CD14-positive monocyte (primary cell): ENCODE data around the gene UBD. TPM values are rescaled to one million over a fixed set of nuclear protein-coding genes. Genes with fewer than 3 reads are reported as not detected.

ENCODE experiments used
- DNase-seq, 3 donors: peaks; one replicate each; pipeline ENCODE4 v3.0.0-alpha.2; 2011 to 2022
- H2AFZ ChIP-seq: 2 replicates; pipeline ENCODE4 v1.6.0; 2012; ENCODE audit warnings: mild to moderate bottlenecking, low read depth, low read length, inconsistent platforms; ENCODE audit not compliant: insufficient read depth, poor library complexity, severe bottlenecking
- H3K27ac ChIP-seq, 2 donors: 1 replicate in 1 of 2; 2 replicates in 1 of 2; pipeline ENCODE4 v1.5.1; 2012 to 2013; ENCODE audit warnings: low read length in 2 of 2, control low read depth in 1 of 2, inconsistent platforms in 1 of 2, low read depth in 1 of 2, mild to moderate bottlenecking in 1 of 2
- H3K27me3 ChIP-seq, 2 donors: one replicate each; pipeline versions ENCODE4 v1.6.0 to v1.6.1; 2011 to 2013; ENCODE audit warnings: low read length in 2 of 2; ENCODE audit not compliant: control insufficient read depth in 2 of 2, insufficient read depth in 2 of 2
- H3K36me3 ChIP-seq, 2 donors: replicated peaks in 1 of 2; 1 replicate in 1 of 2; 2 replicates in 1 of 2; pipeline versions ENCODE4 v1.5.1 to v1.6.1; 2012 to 2013; ENCODE audit warnings: low read length in 2 of 2, control low read depth in 1 of 2, inconsistent platforms in 1 of 2, mild to moderate bottlenecking in 1 of 2; ENCODE audit not compliant: insufficient read depth in 2 of 2, control insufficient read depth in 1 of 2
- H3K4me1 ChIP-seq, 2 donors: 1 replicate in 1 of 2; 2 replicates in 1 of 2; pipeline versions ENCODE4 v1.5.1 to v1.6.1; 2012 to 2013; ENCODE audit warnings: low read length in 2 of 2, control low read depth in 1 of 2, inconsistent platforms in 1 of 2, mild to moderate bottlenecking in 1 of 2, moderate library complexity in 1 of 2; ENCODE audit not compliant: insufficient read depth in 2 of 2, control insufficient read depth in 1 of 2
- H3K4me2 ChIP-seq: replicated peaks from 2 replicates; pipeline ENCODE3; 2012; ENCODE audit warnings: low read length, moderate library complexity, mild to moderate bottlenecking; ENCODE audit not compliant: poor library complexity, severe bottlenecking; ENCODE audit errors: extremely low read depth
- H3K4me3 ChIP-seq, 3 experiments: fragments of 200-600 bp in 1 of 3; sonication (generic) in 1 of 3; replicated peaks in 1 of 3; 1 replicate in 2 of 3; 2 replicates in 1 of 3; pipeline ENCODE4 v1.5.1; 2011 to 2013; ENCODE audit warnings: low read length in 3 of 3, mild to moderate bottlenecking in 3 of 3, control low read depth in 2 of 3, low read depth in 2 of 3, inconsistent platforms in 1 of 3, moderate library complexity in 1 of 3
- H3K79me2 ChIP-seq: 2 replicates; pipeline ENCODE4 v1.6.0; 2012; ENCODE audit warnings: mild to moderate bottlenecking, control low read depth, inconsistent platforms, low read length, moderate library complexity; ENCODE audit not compliant: insufficient read depth
- H3K9ac ChIP-seq: 2 replicates; pipeline ENCODE4 v1.6.0; 2017; ENCODE audit warnings: low read length, mild to moderate bottlenecking; ENCODE audit not compliant: insufficient read depth, poor library complexity, severe bottlenecking
- H3K9me3 ChIP-seq, 2 donors: replicated peaks in 1 of 2; 1 replicate in 1 of 2; 2 replicates in 1 of 2; pipeline versions ENCODE4 v1.5.1 to v1.6.1; 2012 to 2013; ENCODE audit warnings: low read length in 2 of 2, control low read depth in 1 of 2; ENCODE audit not compliant: control insufficient read depth in 1 of 2, insufficient read depth in 1 of 2
- H4K20me1 ChIP-seq: 2 replicates; pipeline ENCODE4 v1.6.0; 2012; ENCODE audit warnings: mild to moderate bottlenecking, low read length, control low read depth, moderate library complexity; ENCODE audit not compliant: insufficient read depth
- H3K27ac Mint-ChIP-seq, 7 donors: one replicate each; pipeline ENCODE4 v1.8.0; 2020; ENCODE audit warnings: mild to moderate bottlenecking in 7 of 7, mixed read lengths in 7 of 7, moderate library complexity in 6 of 7, inconsistent platforms in 2 of 7
- H3K27me3 Mint-ChIP-seq, 3 donors: one replicate each; pipeline ENCODE4 v1.8.0; 2021 to 2022; ENCODE audit warnings: low read depth in 3 of 3, mild to moderate bottlenecking in 3 of 3, mixed read lengths in 3 of 3, moderate library complexity in 3 of 3, inconsistent platforms in 1 of 3
- H3K36me3 Mint-ChIP-seq, 2 donors: one replicate each; pipeline ENCODE4 v1.8.0; 2020; ENCODE audit warnings: mixed read lengths in 2 of 2, inconsistent platforms in 1 of 2, mild to moderate bottlenecking in 1 of 2
- H3K4me1 Mint-ChIP-seq: one replicate; pipeline ENCODE4 v1.8.0; 2020; ENCODE audit warnings: mild to moderate bottlenecking, mixed read lengths
- H3K4me3 Mint-ChIP-seq, 2 donors: one replicate each; pipeline ENCODE4 v1.8.0; 2020; ENCODE audit warnings: mild to moderate bottlenecking in 2 of 2, mixed read lengths in 2 of 2, moderate library complexity in 1 of 2
- H3K9me3 Mint-ChIP-seq, 7 donors: one replicate each; pipeline ENCODE4 v1.8.0; 2020 to 2022; ENCODE audit warnings: mixed read lengths in 7 of 7, mild to moderate bottlenecking in 6 of 7, moderate library complexity in 6 of 7, inconsistent platforms in 2 of 7
- WGBS: methylation state at CpG from one replicate; pipeline ENCODE4 v1.1.5; 2013; ENCODE audit warnings: missing lambda C conversion rate; ENCODE audit not compliant: insufficient coverage; 5-methylcytosine and 5-hydroxymethylcytosine counted together
- intact Hi-C, 2 donors: fragments of 100-400 bp; cut with micrococcal nuclease; formaldehyde crosslinking; loops; one replicate each; pipeline versions ENCODE4 v1.15.0 to v1.15.1; 2023
- polyA plus RNA-seq, 3 donors: library from polyadenylated mRNA; depleted of rRNA in 1 of 3; unstranded in 2 of 3; stranded (reverse) in 1 of 3; fragments of 300-500 nt in 2 of 3; fragments of >200 nt in 1 of 3; fragmentation: Illumina TruSeq in 2 of 3; gene quantifications; 1 replicate in 2 of 3; 2 replicates in 1 of 3; pipeline ENCODE4 v1.2.3, GENCODE V29; 2012 to 2021
- TF ChIP-seq, protein P1 (sequence below): fragments of 200-600 bp; IDR thresholded peaks from one replicate; pipeline ENCODE4 v1.8.0; 2022; ENCODE audit warnings: antibody characterized with exemption, mild to moderate bottlenecking

Gene UBD
- polyA plus RNA-seq, 3 donors: 0.15 TPM; not detected in 2

DNA sequence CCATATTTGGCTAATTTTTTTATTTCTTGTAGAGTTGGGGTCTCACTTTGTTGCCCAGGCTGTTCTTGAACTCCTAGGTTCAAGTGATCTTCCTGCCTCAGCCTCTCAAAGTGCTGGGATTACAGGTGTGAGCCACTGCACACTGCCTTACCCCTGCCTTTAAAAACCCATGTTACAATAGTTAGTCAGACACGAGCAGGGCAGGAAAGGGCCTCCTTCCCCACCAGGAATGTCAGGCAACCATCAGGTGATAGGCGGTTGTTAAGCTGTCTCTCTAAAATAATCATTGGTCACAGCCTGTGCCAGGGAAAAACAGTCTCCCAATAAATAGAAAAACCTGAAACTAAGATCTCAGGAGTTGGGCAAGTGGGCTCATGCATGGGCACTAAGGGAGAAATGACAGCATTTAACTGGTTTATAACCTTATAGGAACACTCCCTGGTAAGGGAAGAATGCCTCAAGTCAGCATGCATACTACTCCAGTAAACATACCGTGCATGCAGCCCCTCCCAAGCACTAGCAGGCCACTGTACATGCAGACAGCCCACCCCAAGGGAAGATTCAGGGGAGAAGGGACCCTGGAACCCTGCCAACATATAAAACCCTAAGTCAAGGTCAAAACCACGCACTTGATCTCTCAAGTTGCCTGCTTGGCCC is 33.8 kb upstream of the UBD start:
- no peaks in the 10 kb centered on the region for H3K4me1 ChIP-seq
- Mint-ChIP-seq H3K27me3 (peaks cover 3 to 8% (median 6%) of the 10 kb centered on the region in 3 donors), H3K9me3 (no peaks in the 10 kb centered on the region), H3K4me1 (no peaks in the 10 kb centered on the region), H3K27ac (no peak overlapping the region), H3K4me3 (no peak overlapping the region), H3K36me3 (no peaks in the 10 kb centered on the region)
- no peak for DNase-seq
- no peaks in the 10 kb centered on the region for H3K36me3 ChIP-seq
- TF ChIP-seq, protein P1, sequence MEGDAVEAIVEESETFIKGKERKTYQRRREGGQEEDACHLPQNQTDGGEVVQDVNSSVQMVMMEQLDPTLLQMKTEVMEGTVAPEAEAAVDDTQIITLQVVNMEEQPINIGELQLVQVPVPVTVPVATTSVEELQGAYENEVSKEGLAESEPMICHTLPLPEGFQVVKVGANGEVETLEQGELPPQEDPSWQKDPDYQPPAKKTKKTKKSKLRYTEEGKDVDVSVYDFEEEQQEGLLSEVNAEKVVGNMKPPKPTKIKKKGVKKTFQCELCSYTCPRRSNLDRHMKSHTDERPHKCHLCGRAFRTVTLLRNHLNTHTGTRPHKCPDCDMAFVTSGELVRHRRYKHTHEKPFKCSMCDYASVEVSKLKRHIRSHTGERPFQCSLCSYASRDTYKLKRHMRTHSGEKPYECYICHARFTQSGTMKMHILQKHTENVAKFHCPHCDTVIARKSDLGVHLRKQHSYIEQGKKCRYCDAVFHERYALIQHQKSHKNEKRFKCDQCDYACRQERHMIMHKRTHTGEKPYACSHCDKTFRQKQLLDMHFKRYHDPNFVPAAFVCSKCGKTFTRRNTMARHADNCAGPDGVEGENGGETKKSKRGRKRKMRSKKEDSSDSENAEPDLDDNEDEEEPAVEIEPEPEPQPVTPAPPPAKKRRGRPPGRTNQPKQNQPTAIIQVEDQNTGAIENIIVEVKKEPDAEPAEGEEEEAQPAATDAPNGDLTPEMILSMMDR: no peak
- no peak overlapping the region for H3K27ac ChIP-seq
- no peak overlapping the region for H3K9ac ChIP-seq
- H3K27me3 ChIP-seq: peaks cover 0 to 5% of the 10 kb centered on the region in 2 donors
- no peaks in the 10 kb centered on the region for H3K79me2 ChIP-seq
- no peak overlapping the region for H3K4me3 ChIP-seq
- no peaks in the 10 kb centered on the region for H3K9me3 ChIP-seq
- intact Hi-C loops: loop anchor here in 1 of 2 donors (5.0 kb wide), 1 partner anchor 906 kb away; no protein-coding TSS in a partner anchor
- H2AFZ ChIP-seq: no peak overlapping the region
- WGBS: 15% methylated on average over 2 of the region's 4 CpGs
- no peaks in the 10 kb centered on the region for H4K20me1 ChIP-seq
- no peak overlapping the region for H3K4me2 ChIP-seq

DNA sequence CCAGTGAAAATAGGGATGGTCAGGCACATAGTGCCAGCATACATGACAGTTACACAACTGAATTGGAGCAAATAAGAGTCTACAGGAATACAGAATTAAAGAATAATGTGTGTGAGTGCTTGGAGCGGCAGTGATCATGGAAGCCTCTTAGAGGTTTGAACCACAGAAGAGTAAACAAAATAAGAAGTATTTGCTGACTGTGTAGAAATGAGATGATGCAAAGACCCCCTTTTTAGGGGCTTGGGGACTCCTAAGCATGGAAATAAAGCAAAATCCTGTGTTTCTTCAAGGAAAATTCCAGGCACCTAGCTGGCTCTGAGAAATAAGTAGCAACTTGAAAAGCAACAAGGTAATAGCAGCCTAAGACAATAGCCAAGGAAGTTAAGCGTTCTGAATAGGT is 32.1 kb upstream of the UBD start:
- H3K27ac Mint-ChIP-seq: no peak overlapping the region
- TF ChIP-seq, protein P1: no peak
- intact Hi-C loops: loop anchor here in 1 of 2 donors (5.0 kb wide), 1 partner anchor 904 kb away; no protein-coding TSS in a partner anchor
- Histone ChIP-seq H3K4me2 (no peak overlapping the region), H4K20me1 (no peaks in the 10 kb centered on the region), H3K9ac (no peak overlapping the region), H3K36me3 (no peaks in the 10 kb centered on the region), H3K27me3 (peaks cover 0 to 5% of the 10 kb centered on the region in 2 donors), H3K4me1 (no peaks in the 10 kb centered on the region), H2AFZ (no peak overlapping the region), H3K79me2 (no peaks in the 10 kb centered on the region), H3K27ac (no peak overlapping the region), H3K9me3 (no peaks in the 10 kb centered on the region), H3K4me3 (no peak overlapping the region)
- H3K9me3 Mint-ChIP-seq: no peaks in the 10 kb centered on the region
- WGBS: 58% methylated on average over 2 of the region's 2 CpGs
- no peaks in the 10 kb centered on the region for H3K36me3 Mint-ChIP-seq
- H3K27me3 Mint-ChIP-seq: peaks cover 9 to 15% (median 11%) of the 10 kb centered on the region in 3 donors
- no peaks in the 10 kb centered on the region for H3K4me1 Mint-ChIP-seq
- no peak for DNase-seq
- no peak overlapping the region for H3K4me3 Mint-ChIP-seq
